HEK293 (cell line): ENCODE results near the gene IFIH1.

ENCODE experiments used
- ZEB2 ChIP-seq: fragments of 450-650 bp; formaldehyde crosslinking; IDR thresholded peaks from 2 replicates; pipeline ENCODE4 v1.5.1; 2016; ENCODE audit warnings: missing biosample characterization, missing genetic modification characterization
- ZNF24 ChIP-seq: fragments of 450-650 bp; formaldehyde crosslinking; IDR thresholded peaks from 2 replicates; pipeline ENCODE4 v1.5.1; 2016; ENCODE audit warnings: missing biosample characterization, missing genetic modification characterization
- ZNF664 ChIP-seq: fragments of 450-650 bp; formaldehyde crosslinking; IDR thresholded peaks from 2 replicates; pipeline ENCODE4 v1.5.1; 2016; ENCODE audit warnings: missing biosample characterization, missing genetic modification characterization

DNA sequence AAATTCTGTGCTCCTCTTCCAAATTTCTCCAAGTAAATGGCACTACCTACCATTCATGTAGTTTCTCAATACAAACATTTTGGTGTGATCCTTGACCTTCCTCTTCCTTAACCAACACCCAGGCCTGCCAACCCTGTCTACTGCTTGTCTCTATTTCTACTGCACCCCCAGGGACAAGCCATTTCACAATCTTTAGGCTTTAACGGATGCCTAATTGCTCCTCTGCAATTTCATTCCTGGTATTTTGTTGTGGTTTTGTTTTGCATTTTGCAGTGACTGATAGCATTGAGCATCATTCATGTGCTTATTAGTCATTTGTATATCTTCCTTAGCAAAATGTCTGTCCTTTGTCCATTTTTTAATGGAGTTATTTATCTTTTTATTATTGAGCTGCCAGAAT lies 85.3 kb downstream of the IFIH1 start:
- TF ChIP-seq ZNF24 (no peak), ZNF664 (tag by site-specific recombination) (no peak), ZEB2 (tag by site-specific recombination) (no peak)
